Heart left ventricle (tissue), 16 donors: ENCODE measurements around the gene GSTA3. TPM values are rescaled to one million over a fixed set of nuclear protein-coding genes. Genes with fewer than 3 reads are reported as not detected.
"Not testable (repeated sequence)": the region's sequence is repeated elsewhere in the genome, so short reads cannot be mapped to it uniquely, and the experiment has no call there.

Experiments
- ATAC-seq, 4 donors: fragments of 200-7000 bp; cut with Tn5 transposase; one replicate each; pipeline ENCODE4 v1.9.1; 2020 to 2022; ENCODE audit warnings: moderate library complexity in 4 of 4, mild to moderate bottlenecking in 3 of 4, moderate number of reproducible peaks in 1 of 4
- DNase-seq, 5 donors: peaks; one replicate each; pipeline ENCODE4 v3.0.0-alpha.2; 2020
- H3K27ac ChIP-seq, 12 donors: fragments of 200-600 bp; sonication (generic) in 4 of 12; one replicate each; pipeline versions ENCODE4 v1.5.0 to v1.8.0; 2016 to 2022; ENCODE audit warnings: mild to moderate bottlenecking in 2 of 12
- H3K27me3 ChIP-seq, 9 donors: fragments of 200-600 bp; sonication (generic) in 2 of 9; one replicate each; pipeline versions ENCODE4 v1.5.1 to v1.8.0; 2016 to 2022; ENCODE audit warnings: mild to moderate bottlenecking in 3 of 9
- H3K36me3 ChIP-seq, 9 donors: fragments of 200-600 bp; sonication (generic) in 2 of 9; one replicate each; pipeline versions ENCODE4 v1.5.0 to v1.8.0; 2018 to 2022; ENCODE audit warnings: mild to moderate bottlenecking in 2 of 9
- H3K4me1 ChIP-seq, 12 donors: fragments of 200-600 bp; sonication (generic) in 4 of 12; one replicate each; pipeline versions ENCODE4 v1.5.0 to v1.8.0; 2016 to 2022; ENCODE audit warnings: mild to moderate bottlenecking in 3 of 12
- H3K4me3 ChIP-seq, 12 donors: fragments of 200-600 bp; sonication (generic) in 4 of 12; one replicate each; pipeline versions ENCODE4 v1.5.0 to v1.8.0; 2017 to 2022; ENCODE audit warnings: mild to moderate bottlenecking in 9 of 12, moderate library complexity in 4 of 12
- H3K9me3 ChIP-seq, 12 donors: fragments of 200-600 bp; sonication (generic) in 4 of 12; one replicate each; pipeline versions ENCODE4 v1.5.0 to v1.8.0; 2016 to 2022; ENCODE audit warnings: mild to moderate bottlenecking in 1 of 12
- CTCF ChIP-seq, 12 donors: fragments of 200-600 bp; sonication (generic) in 4 of 12; IDR thresholded peaks; one replicate each; pipeline versions ENCODE4 v1.5.0 to v1.8.0; 2018 to 2022; ENCODE audit warnings: antibody characterized with exemption in 12 of 12, mild to moderate bottlenecking in 5 of 12
- POLR2A ChIP-seq, 2 donors: fragments of 450-650 bp; IDR thresholded peaks; one replicate each; pipeline ENCODE4 v1.6.1; 2017; ENCODE audit warnings: antibody characterized with exemption in 2 of 2, mild to moderate bottlenecking in 2 of 2, moderate library complexity in 2 of 2
- WGBS, 4 donors: extraction: QIAGEN DNeasy Blood & Tissue Kit in 2 of 4; methylation state at CpG; one replicate each; pipeline versions ENCODE4 v1.1.5 to v1.1.7; 2013 to 2018; 5-methylcytosine and 5-hydroxymethylcytosine counted together
- intact Hi-C, 10 donors: fragments of 100-400 bp; cut with DNase I; formaldehyde crosslinking; loops; one replicate each; pipeline versions ENCODE4 v1.11.1 to v1.14.2; 2022
- polyA plus RNA-seq, 2 donors: library from polyadenylated mRNA; stranded (reverse); fragments of 200-250 nt; gene quantifications; one replicate each; pipeline ENCODE4 v1.2.3, GENCODE V29; 2013
- total RNA-seq, 9 donors: library from RNA; depleted of rRNA in 2 of 9; stranded (reverse); fragments of >200 nt in 2 of 9; fragmentation: NEBNext Ultra II Directional in 3 of 9; extraction: Animal tissue kit (Norgen Biotek cat#: 25700) in 3 of 9; gene quantifications; one replicate each; pipeline versions ENCODE4 v1.1.0 to v1.2.4, GENCODE V29; 2016 to 2023
- donor health status: ischemic (EF 13 %, LVEDD 7.1; RV severe dilation, severe dysfunction).
- donor health status: healthy with polysubstance abuse.
- donor health status: DM: no; HTN: yes; CAD: no.
- donor health status: DM: no; HTN: no; CAD: no.
- donor health status: ischemic (EF 25% LVEDD 6.9; RV normal size, moderate dysfunction).
- donor health status: ischemic (EF 25% LVEDD 5.7; RV mildly dilated, moderate dysfunction).
- donor health status: healthy.
- donor health status: DM: yes; HTN: yes; CAD: no.
- donor health status: ischemic (EF 35%, LVEDD 5.7; RV mildly dilated, moderate dysfunction).
- donor health status: nonischemic (EF 11% LVEDD 7.7; RV severe dilation, severe dysfunction).
- donor health status: DM: yes; HTN: yes; CAD: no.
- donor health status: PGD.
- donor health status: ischemic (EF 29% LVEDD 5.4; RV normal size, mild dysfunction).
- donor health status: nonischemic (EF 23%, LVEDD 6.1; RV moderate dilation, normal function).

Gene GSTA3
- total and polyA plus RNA-seq, 11 donors: not detected

DNA sequence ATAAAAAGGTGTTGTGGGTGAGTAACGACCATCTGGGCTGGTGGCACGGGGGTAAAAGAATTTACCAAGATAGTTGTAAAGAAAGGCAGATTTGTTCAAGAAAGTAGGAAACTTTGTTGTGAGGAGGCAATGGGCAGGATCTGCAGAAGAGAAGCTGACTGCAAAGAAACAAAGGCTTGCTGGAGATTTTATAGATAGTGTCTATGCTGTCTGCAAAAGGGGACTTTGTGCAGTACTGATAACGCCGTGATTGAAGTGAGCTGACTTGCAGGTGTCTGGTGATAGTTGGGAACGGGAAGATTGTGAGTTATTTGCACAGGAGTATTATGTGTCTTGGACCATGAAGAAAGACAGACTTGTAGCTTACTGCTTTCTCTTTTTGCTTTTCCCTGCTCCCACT lies 36.8 kb upstream of the GSTA3 start:
- no peak for TF ChIP-seq POLR2A (IDR thresholded peaks at IDR 0.05)
- no peak for TF ChIP-seq CTCF (IDR thresholded peaks at IDR 0.05)
- 7 to 19% (median 17%) methylated on average over 5 of the region's 5 CpGs for WGBS, 4 donors
- Histone ChIP-seq H3K36me3 (no peaks in the 10 kb centered on the region), H3K4me1 (no peaks in the 10 kb centered on the region), H3K27ac (no peak overlapping the region), H3K9me3 (no peaks in the 10 kb centered on the region), H3K27me3 (peaks cover 0 to 11% (median 0%) of the 10 kb centered on the region in 9 donors), H3K4me3 (no peak overlapping the region)
- ATAC-seq: no peak
- intact Hi-C loops: no loop called here
- no peak for DNase-seq

- H3K4me3 ChIP-seq, H3K4me1 ChIP-seq, DNase-seq, intact Hi-C loops, H3K27ac ChIP-seq, H3K36me3 ChIP-seq, ATAC-seq, H3K9me3 ChIP-seq: not testable (repeated sequence)
- H3K27me3 ChIP-seq: peaks cover 0 to 11% (median 0%) of the 10 kb centered on the region in 9 donors
- WGBS, 4 donors: 89 to 93% (median 91%) methylated on average over 10 of the region's 10 CpGs
Measured at GRCh38 chr6:52942821-52943220, 33.3 kb upstream of the GSTA3 start.

DNA sequence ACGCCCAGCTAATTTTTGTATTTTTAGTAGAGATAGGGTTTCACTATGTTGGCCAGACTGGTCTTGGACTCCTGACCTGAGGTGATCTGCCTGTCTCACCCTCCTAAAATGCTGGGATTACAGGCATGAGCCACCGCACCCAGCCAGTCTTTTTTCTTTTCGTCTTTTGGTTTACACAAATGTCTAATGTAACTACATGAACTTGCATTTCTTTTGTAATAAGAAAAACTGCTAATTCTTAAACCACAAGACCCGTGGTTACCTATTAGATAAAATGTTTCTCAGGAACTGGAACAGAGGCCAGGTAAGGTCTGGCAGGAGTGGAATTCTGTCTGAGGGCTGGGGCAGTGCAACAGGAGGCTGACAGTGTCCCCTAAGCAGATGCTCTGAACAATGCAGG lies 32.7 kb upstream of the GSTA3 start:
- intact Hi-C loops: no loop called here
- no peaks in the 10 kb centered on the region for H3K9me3 ChIP-seq
- peaks cover 0 to 11% (median 0%) of the 10 kb centered on the region in 9 donors for H3K27me3 ChIP-seq
- TF ChIP-seq CTCF (IDR thresholded peaks at IDR 0.05) (no peak), POLR2A (IDR thresholded peaks at IDR 0.05) (no peak)
- H3K36me3 ChIP-seq: no peaks in the 10 kb centered on the region
- ATAC-seq (no peak), DNase-seq (no peak)
- H3K27ac ChIP-seq: no peak overlapping the region
- no peaks in the 10 kb centered on the region for H3K4me1 ChIP-seq
- no peak overlapping the region for H3K4me3 ChIP-seq
- WGBS, 4 donors: 77 to 83% (median 82%) methylated on average over 4 of the region's 4 CpGs

- WGBS, 4 donors: 56 to 87% (median 77%) methylated on average over 2 of the region's 2 CpGs
- H3K4me3 ChIP-seq: no peak overlapping the region
- no peaks in the 10 kb centered on the region for H3K9me3 ChIP-seq
- ATAC-seq: no peak
- peaks cover 0 to 8% (median 0%) of the 10 kb centered on the region in 9 donors for H3K27me3 ChIP-seq
- DNase-seq: no peak
- no peak for TF ChIP-seq POLR2A (IDR thresholded peaks at IDR 0.05)
- no peak for TF ChIP-seq CTCF (IDR thresholded peaks at IDR 0.05)
- H3K27ac ChIP-seq: no peak overlapping the region
- intact Hi-C loops: no loop called here
- H3K4me1 ChIP-seq: no peaks in the 10 kb centered on the region
- no peaks in the 10 kb centered on the region for H3K36me3 ChIP-seq
Measured at GRCh38 chr6:52937908-52938307, 28.4 kb upstream of the GSTA3 start.

DNA sequence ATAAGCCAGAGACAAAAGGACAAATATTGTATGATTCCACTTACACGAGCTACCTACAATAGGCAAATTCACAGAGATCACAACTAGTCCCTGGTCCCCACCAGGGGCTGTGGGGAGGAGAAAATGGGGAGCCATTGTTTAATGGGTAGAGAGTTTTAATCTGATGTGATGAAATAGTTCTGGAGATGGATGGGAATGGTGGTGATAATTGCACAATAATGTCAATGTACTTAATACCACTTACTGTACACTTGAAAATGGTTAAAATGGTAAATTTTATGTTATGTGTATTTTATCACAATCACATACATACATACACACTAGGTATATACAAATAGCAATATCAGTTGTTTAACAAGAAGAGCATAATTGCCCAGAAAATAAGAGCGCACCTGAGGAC lies 24.3 kb upstream of the GSTA3 start:
- WGBS, 4 donors: 80 to 90% (median 82%) methylated on average over 2 of the region's 2 CpGs
- DNase-seq: no peak
- H3K36me3 ChIP-seq: no peaks in the 10 kb centered on the region
- H3K4me3 ChIP-seq: no peak overlapping the region
- H3K9me3 ChIP-seq: no peaks in the 10 kb centered on the region
- H3K27ac ChIP-seq: no peak overlapping the region
- intact Hi-C loops: no loop called here
- TF ChIP-seq CTCF (IDR thresholded peaks at IDR 0.05) (no peak), POLR2A (IDR thresholded peaks at IDR 0.05) (no peak)
- no peak for ATAC-seq
- no peaks in the 10 kb centered on the region for H3K27me3 ChIP-seq
- H3K4me1 ChIP-seq: no peaks in the 10 kb centered on the region
